Ishikawa (cell line): ENCODE data around the gene COPE.

Experiments
- CEBPB ChIP-seq: IDR thresholded peaks from 2 replicates; pipeline ENCODE4 v1.6.1; 2012
- CREB1 ChIP-seq: IDR thresholded peaks from 2 replicates; pipeline ENCODE4 v1.6.1; 2012; ENCODE audit warnings: low read depth
- EGR1 ChIP-seq: IDR thresholded peaks from 2 replicates; pipeline ENCODE4 v1.6.1; 2012
- EP300 ChIP-seq: IDR thresholded peaks from 2 replicates; pipeline ENCODE4 v1.6.1; 2012; ENCODE audit warnings: borderline replicate concordance
- FOXM1 ChIP-seq: IDR thresholded peaks from 2 replicates; pipeline ENCODE4 v1.6.1; 2012; ENCODE audit warnings: low read depth, borderline replicate concordance
- RAD21 ChIP-seq: IDR thresholded peaks from 2 replicates; pipeline ENCODE4 v1.6.1; 2012; ENCODE audit warnings: low read depth
- REST ChIP-seq: IDR thresholded peaks from 2 replicates; pipeline ENCODE4 v1.6.1; 2012; ENCODE audit warnings: low read depth, mild to moderate bottlenecking
- TAF1 ChIP-seq: IDR thresholded peaks from 2 replicates; pipeline ENCODE4 v1.6.1; 2012; ENCODE audit warnings: low read depth, mild to moderate bottlenecking
- TCF12 ChIP-seq: IDR thresholded peaks from 2 replicates; pipeline ENCODE4 v1.6.1; 2012; ENCODE audit warnings: low read depth
- TEAD4 ChIP-seq: IDR thresholded peaks from 2 replicates; pipeline ENCODE4 v1.6.1; 2012
- YY1 ChIP-seq: IDR thresholded peaks from 2 replicates; pipeline ENCODE4 v1.6.1; 2012; ENCODE audit warnings: low read depth
- ZBTB7A ChIP-seq: IDR thresholded peaks from 2 replicates; pipeline ENCODE4 v1.6.1; 2012; ENCODE audit warnings: low read depth
- TF ChIP-seq, protein P1 (sequence below): IDR thresholded peaks from 2 replicates; pipeline ENCODE4 v1.6.1; 2012
- TF ChIP-seq, protein P2 (sequence below): IDR thresholded peaks from 2 replicates; pipeline ENCODE4 v1.6.1; 2012

Gene COPE

DNA sequence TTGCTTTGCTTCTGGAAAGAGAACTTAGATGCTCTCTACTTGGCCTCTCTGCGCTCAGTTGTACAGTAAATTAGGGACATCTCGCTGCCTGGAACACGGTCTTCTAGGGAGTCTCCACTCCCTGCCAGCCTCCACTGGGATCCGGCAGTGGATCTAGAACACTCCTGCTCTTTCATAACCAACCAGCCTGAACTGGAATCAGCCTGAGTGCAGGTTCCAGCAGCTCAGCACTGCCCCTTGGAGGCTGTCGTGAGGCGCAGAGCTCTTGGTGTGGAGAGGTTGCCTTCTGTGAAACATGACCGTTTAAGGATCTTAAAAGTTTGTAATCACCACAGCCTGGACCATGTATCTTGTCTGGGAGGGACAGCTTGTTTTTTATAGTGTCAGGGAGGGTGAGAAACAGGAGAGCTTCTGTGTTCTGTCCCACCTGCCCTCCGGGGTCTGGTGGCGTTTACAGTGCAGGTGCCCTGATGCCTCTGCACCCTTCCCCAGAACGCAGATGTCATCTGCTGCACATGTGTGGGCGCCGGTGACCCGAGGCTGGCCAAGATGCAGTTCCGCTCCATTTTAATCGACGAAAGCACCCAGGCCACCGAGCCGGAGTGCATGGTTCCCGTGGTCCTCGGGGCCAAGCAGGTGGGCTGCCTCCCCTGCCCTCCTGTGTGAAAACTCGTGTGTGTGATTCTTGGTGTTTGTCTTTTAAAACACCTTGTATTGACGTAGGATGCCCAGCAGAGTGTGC, 62.6 kb downstream of the COPE start:
- TF ChIP-seq RAD21 = peak; percentile 39; the same call in 1 of the 2 replicates
- no peak for TF ChIP-seq FOXM1

DNA sequence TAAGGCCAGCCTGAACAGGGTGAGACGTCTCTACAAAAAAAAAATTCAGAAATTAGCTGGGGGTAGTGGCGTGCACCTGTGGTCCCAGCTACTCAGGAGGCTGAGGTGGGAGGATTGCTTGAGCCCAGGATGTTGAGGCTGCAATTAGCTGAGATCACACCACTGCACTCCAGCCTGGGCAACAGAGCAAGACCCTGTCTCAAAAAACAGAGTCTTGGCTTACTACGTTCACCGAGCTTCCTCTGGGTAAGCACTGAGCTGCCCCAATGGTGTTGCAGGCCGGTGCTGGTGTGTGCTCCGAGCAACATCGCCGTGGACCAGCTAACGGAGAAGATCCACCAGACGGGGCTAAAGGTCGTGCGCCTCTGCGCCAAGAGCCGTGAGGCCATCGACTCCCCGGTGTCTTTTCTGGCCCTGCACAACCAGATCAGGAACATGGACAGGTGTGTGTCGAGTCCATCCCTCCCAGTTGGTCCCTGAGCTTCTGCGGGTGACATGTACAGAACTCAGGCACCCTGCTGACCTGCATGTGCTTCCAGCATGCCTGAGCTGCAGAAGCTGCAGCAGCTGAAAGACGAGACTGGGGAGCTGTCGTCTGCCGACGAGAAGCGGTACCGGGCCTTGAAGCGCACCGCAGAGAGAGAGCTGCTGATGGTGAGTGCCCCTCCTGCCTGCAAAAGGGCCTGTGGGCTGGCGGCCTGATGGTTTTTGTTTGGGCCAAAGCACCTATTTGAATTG, 63.4 kb downstream of the COPE start:
- TF ChIP-seq, protein P1, sequence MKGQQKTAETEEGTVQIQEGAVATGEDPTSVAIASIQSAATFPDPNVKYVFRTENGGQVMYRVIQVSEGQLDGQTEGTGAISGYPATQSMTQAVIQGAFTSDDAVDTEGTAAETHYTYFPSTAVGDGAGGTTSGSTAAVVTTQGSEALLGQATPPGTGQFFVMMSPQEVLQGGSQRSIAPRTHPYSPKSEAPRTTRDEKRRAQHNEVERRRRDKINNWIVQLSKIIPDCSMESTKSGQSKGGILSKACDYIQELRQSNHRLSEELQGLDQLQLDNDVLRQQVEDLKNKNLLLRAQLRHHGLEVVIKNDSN = no peak
- TF ChIP-seq EGR1 (no peak), CEBPB (no peak), CREB1 (no peak), TEAD4 (no peak), REST (no peak)

DNA sequence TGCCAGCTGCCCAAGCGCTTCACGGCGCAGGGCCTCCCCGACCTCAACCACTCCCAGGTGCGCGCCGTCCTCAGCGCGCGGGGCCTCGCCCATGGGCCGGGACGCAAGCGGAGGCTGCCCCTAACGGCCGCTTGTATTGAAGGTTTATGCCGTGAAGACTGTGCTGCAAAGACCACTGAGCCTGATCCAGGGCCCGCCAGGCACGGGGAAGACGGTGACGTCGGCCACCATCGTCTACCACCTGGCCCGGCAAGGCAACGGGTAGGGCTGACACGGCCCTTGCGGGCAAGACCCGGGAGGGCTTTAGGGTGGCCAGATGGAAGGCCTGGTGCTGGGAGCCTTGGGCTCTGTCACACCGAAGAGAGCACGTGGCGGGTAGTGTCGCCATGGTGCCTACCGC, 64.2 kb downstream of the COPE start:
- TF ChIP-seq CEBPB = no peak
- TF ChIP-seq TEAD4 = no peak
- no peak for TF ChIP-seq TAF1
- no peak for TF ChIP-seq EP300
- TF ChIP-seq TCF12 = no peak
- no peak for TF ChIP-seq CREB1
- TF ChIP-seq, protein P1 = no peak
- no peak for TF ChIP-seq YY1
- TF ChIP-seq REST = no peak
- TF ChIP-seq, protein P2, sequence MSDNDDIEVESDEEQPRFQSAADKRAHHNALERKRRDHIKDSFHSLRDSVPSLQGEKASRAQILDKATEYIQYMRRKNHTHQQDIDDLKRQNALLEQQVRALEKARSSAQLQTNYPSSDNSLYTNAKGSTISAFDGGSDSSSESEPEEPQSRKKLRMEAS = no peak
- TF ChIP-seq ZBTB7A = no peak
- TF ChIP-seq EGR1 = no peak
- TF ChIP-seq RAD21 = no peak

DNA sequence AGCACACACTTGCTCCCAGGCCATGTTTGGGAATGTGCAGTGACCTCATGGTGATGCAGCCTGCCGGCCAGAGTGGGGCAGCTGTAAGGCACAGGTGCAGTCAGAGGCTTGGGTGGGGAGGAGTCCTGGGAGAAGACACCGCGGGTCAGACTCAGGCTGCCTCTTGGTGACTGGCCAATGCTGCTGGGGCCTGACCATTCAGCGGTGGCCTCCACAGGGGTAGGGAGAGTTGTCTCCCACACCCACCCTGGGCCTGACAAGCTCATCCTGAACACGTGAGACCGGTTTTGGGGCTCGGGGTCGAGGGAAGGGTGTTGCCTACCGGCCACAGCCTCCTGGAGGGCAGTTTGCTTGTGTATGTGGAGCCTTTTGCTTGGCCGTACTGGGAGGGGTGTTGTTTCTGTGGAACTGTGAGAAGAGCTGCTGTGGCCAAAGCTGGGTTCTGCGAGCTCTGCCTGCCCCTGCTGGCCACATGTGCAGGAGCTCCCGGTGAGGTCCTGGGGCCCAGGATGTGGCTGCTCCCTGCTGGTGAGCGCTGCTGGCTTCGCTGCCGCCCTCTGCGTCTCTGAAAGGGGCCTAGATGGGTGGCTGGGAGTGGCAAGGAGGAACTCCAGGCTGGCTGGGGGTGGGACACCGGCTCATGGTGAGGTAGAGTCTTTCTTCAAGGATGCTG, 65.3 kb downstream of the COPE start:
- no peak for TF ChIP-seq TCF12
- TF ChIP-seq FOXM1 = no peak

DNA sequence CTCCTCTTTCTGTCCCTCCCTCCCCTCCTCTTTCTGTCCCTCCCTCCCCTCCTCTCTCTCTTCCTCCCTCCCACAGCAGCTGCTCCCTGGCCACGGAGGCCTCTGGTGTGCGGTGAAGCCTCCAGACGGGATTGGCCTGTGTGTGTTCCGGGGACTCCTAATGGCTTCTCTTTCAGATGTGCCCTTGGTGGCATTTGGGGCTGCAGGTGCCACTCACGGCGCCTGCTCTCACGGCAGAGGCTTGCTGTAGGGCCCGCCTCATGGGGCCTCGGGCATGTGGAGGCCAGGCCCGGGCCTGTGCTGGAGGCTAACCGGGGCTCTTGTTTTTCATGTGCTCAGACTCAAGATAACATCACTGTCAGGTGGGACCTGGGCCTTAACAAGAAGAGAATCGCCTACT, 66.5 kb downstream of the COPE start:
- TF ChIP-seq CEBPB (no peak), FOXM1 (no peak), EP300 (no peak), TAF1 (no peak), RAD21 (no peak), TCF12 (no peak), TEAD4 (no peak), EGR1 (no peak)
- TF ChIP-seq, protein P1 = no peak
